Chondrocyte (in vitro differentiated cells): Measurements from ENCODE around the gene GTF2F2. TPM values are rescaled to one million over a fixed set of nuclear protein-coding genes. Genes with fewer than 3 reads are reported as not detected.

Experiments used
- DNase-seq: peaks from one replicate; pipeline ENCODE4 v3.0.0; 2021; ENCODE audit warnings: mixed read lengths, low spot score
- H3K27ac Mint-ChIP-seq: one replicate; pipeline ENCODE4 v1.8.0; 2021; ENCODE audit warnings: mild to moderate bottlenecking, moderate library complexity, mixed read lengths; ENCODE audit not compliant: unreplicated experiment
- H3K27me3 Mint-ChIP-seq: 2 replicates; pipeline ENCODE4 v1.8.0; 2021; ENCODE audit warnings: low read depth, mixed read lengths
- H3K36me3 Mint-ChIP-seq: 2 replicates; pipeline ENCODE4 v1.8.0; 2021; ENCODE audit warnings: low read depth, mixed read lengths
- H3K4me1 Mint-ChIP-seq: 2 replicates; pipeline ENCODE4 v1.8.0; 2021; ENCODE audit warnings: low read depth, mild to moderate bottlenecking, mixed read lengths
- H3K4me3 Mint-ChIP-seq: one replicate; pipeline ENCODE4 v1.8.0; 2021; ENCODE audit warnings: mild to moderate bottlenecking, moderate library complexity, mixed read lengths; ENCODE audit not compliant: unreplicated experiment
- H3K9me3 Mint-ChIP-seq: 2 replicates; pipeline ENCODE4 v1.8.0; 2021; ENCODE audit warnings: low read depth, mixed read lengths
- total RNA-seq: library from RNA; stranded (reverse); gene quantifications from 3 replicates; pipeline ENCODE4 v1.2.1, GENCODE V29; 2021
- TF ChIP-seq, protein P1 (sequence below): fragments of 200-600 bp; sonication (generic); IDR thresholded peaks from 2 replicates; pipeline ENCODE4 v1.5.0; 2021; ENCODE audit warnings: antibody characterized with exemption, mild to moderate bottlenecking, moderate library complexity

The GTF2F2 gene
- total RNA-seq, 1 donor from 2014 or later: 15.6 TPM

DNA sequence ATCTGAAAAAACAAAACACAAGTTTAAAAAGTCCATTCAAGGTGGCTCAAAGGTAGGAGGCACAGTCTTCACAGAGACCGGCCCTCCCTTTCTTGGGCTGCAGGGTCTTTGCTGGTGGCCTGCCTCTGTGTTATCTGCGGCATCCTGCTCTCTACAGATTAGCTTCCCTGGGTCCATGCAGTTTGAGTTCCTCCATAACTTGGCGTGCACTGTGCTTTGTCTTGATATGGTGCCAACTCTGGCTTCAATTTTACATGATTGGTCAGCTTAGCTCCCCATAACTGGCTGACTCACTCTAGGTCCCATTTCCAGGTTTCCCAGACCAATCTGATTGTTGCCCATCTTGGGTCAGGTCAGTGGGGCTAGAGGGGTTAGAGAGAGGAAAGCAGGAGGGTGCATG, 178.9 kb downstream of the GTF2F2 start:
- DNase-seq: no peak
- no peak overlapping the region for H3K4me3 Mint-ChIP-seq
- H3K27ac Mint-ChIP-seq: no peak overlapping the region
- H3K27me3 Mint-ChIP-seq: no peaks in the 10 kb centered on the region
- peaks cover 8% of the 10 kb centered on the region for H3K4me1 Mint-ChIP-seq
- TF ChIP-seq, protein P1, sequence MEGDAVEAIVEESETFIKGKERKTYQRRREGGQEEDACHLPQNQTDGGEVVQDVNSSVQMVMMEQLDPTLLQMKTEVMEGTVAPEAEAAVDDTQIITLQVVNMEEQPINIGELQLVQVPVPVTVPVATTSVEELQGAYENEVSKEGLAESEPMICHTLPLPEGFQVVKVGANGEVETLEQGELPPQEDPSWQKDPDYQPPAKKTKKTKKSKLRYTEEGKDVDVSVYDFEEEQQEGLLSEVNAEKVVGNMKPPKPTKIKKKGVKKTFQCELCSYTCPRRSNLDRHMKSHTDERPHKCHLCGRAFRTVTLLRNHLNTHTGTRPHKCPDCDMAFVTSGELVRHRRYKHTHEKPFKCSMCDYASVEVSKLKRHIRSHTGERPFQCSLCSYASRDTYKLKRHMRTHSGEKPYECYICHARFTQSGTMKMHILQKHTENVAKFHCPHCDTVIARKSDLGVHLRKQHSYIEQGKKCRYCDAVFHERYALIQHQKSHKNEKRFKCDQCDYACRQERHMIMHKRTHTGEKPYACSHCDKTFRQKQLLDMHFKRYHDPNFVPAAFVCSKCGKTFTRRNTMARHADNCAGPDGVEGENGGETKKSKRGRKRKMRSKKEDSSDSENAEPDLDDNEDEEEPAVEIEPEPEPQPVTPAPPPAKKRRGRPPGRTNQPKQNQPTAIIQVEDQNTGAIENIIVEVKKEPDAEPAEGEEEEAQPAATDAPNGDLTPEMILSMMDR: no peak
- H3K9me3 Mint-ChIP-seq: no peaks in the 10 kb centered on the region
- H3K36me3 Mint-ChIP-seq: no peaks in the 10 kb centered on the region

DNA sequence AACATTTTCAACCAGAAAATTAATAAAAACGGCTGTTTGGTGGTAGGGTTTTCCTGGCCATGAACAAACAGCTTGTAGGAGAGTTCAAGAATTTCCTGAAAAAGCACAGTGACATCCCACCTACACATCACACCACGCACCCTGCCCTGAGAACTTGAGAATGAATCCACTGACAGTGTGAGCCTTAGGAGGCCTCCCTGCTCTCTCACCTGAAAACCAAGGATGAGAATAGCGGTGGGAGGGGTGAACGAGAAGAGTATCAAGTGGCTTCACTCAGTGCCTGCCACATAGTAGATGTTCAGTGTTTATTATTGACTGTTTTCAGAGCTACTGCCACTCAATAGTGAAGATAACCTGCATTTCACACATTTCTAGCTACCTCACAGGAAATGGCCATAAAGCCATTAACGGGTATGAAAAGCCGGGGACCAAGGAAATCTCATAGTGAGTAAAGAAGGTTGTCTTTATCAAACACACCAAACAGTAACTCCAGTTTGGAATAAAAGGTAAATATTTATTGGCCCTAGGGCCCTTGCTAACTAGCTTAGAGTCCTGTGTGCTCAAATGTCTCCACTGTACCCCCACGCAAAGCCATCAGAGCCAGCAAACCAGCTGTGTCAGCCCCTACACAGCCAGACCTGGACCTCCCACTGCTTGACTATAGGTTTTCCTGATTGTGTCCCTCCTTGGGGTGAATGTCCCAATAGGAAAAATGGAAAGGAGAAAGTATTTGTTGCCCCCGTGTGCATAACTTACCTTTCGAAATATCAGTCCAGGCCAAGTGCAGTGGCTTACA, 180.1 kb downstream of the GTF2F2 start:
- TF ChIP-seq, protein P1: no peak
- Mint-ChIP-seq H3K27ac (no peak overlapping the region), H3K4me3 (no peak overlapping the region), H3K27me3 (no peaks in the 10 kb centered on the region), H3K4me1 (peaks cover 8% of the 10 kb centered on the region), H3K36me3 (no peaks in the 10 kb centered on the region), H3K9me3 (no peaks in the 10 kb centered on the region)
- DNase-seq: no peak

DNA sequence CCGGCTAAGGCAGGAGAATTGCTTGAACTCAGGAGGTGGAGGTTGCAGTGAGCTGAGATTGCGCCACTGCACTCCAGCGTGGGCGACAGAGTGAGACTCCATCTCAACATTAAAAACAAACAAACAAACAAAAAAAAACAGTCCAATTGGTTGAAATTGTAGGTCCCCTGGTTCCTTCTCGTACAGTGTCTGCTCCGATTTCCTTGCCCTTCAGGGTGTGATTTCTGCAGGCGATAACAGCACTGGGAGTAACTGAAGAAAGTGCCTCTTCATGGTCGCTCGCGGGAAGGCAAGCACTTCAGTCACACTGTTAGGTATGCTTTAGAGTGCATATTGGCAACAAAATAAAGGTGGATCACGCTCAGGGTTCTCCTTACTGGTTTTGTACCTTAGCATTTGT, 181.0 kb downstream of the GTF2F2 start:
- peaks cover under 1% of the 10 kb centered on the region for H3K4me1 Mint-ChIP-seq
- no peaks in the 10 kb centered on the region for H3K9me3 Mint-ChIP-seq
- no peak overlapping the region for H3K27ac Mint-ChIP-seq
- H3K4me3 Mint-ChIP-seq: no peak overlapping the region
- H3K27me3 Mint-ChIP-seq: no peaks in the 10 kb centered on the region
- no peak for DNase-seq
- TF ChIP-seq, protein P1: no peak
- no peaks in the 10 kb centered on the region for H3K36me3 Mint-ChIP-seq

DNA sequence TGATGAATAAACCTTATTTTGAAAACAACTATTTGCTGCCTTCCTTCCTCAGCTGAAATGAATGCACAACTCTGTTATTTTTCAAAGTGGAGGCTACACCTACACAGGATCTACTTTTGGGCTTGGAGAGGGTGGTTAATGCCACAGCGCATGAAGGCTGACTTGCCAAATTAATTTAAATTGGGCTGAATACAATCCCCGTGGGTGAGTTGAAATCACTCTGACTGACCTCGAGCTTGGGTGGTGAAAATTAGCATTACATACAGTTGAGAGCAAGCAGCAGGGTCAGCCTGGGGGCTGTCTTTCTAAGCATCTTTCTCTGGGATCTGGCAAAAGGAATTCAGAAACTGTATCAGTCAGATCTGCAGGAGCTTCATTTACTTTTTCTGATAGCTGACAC, 182.2 kb downstream of the GTF2F2 start:
- Mint-ChIP-seq H3K27ac (no peak overlapping the region), H3K9me3 (no peaks in the 10 kb centered on the region), H3K4me3 (no peak overlapping the region), H3K4me1 (no peaks in the 10 kb centered on the region), H3K27me3 (no peaks in the 10 kb centered on the region), H3K36me3 (no peaks in the 10 kb centered on the region)
- DNase-seq: no peak
- TF ChIP-seq, protein P1: no peak

DNA sequence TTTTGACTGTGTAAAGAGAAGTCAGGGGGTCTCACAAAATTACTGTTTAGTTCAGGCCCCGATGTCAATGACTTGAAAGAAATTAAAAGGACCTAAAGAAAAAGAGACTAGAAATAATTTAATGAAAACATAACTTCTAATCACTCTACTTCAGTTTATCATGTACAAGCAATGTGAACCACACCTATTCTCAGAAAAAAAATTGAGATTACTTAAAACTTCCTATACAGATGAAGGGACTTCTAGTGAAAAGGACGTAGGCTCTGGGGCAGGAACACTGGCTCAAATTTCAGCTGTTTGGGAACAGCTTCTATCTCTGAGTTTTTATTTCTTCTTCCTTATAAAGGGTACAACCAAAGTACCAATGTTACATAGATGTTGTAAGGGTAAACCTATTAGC, 182.7 kb downstream of the GTF2F2 start:
- H3K9me3 Mint-ChIP-seq: no peaks in the 10 kb centered on the region
- H3K27me3 Mint-ChIP-seq: no peaks in the 10 kb centered on the region
- DNase-seq: no peak
- H3K27ac Mint-ChIP-seq: no peak overlapping the region
- H3K4me1 Mint-ChIP-seq: no peaks in the 10 kb centered on the region
- H3K4me3 Mint-ChIP-seq: no peak overlapping the region
- TF ChIP-seq, protein P1: no peak
- H3K36me3 Mint-ChIP-seq: no peaks in the 10 kb centered on the region
